NCI-H748 (cell line): ENCODE measurements around the gene CALHM3.

Experiments used
- DNase-seq: peaks from one replicate; lab custom pipeline; 2025; ENCODE audit not compliant: unreplicated experiment; lab: John Stamatoyannopoulos, UW

The CALHM3 gene

DNA sequence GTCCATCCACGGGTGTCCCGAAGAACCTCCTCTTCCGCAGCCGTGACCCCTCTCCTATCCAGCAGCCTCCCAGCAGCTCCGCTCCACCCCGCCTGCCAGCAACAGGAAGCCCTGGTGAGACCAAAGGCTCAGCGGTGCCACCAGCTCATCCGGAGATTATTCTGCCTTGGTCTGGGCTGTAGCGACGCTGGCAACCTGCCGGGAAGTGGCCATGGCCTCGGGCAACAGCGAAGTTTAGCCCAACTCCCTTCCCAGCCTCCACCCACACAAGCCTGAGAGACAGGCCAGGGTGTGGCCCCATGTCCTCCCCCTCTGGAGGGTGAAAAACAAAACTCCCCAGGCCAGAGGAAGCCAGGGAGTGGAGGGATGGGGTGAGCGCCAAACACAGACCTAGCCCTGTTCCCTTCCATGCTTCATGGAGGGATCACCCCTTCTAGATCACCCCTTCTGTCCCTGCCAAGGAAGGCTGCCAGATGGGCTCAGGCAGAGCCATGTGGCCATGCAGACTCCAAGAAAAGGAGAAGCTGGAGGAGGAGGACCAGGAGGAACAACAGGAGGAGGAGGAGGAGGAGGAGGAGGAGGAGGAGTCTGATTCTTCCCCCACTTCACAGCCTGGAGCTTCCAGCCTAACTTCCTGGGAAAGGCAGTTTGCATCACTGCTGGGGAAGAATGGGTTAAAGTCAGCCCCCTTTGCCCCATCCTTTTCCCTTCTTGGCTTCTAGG is 27.8 kb downstream of the CALHM3 start:
- peak; percentile 2 for DNase-seq

DNA sequence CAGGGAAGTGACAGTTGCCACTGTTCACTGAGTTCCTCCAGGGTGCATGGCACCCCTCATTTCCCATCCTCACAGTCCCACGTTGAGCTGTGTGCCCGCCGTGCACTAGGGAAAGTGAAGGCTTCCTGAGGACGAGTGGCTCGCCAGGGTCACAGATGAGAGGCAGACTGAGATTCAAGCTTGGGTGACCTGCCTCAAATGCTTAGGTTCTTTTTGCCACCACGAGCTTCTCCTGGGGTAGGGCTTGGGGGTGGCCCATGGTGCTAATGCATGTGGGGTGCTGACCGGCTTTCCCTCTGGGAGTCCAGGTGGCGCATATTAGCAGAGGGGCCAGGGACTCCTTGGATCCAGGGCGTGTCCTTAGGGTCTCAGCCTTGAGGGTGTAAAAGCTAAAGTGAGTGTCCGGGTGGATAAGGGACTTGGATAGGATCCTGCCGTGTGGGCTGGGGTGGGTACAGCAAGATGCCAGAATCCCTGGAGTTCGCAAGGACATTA is 28.8 kb downstream of the CALHM3 start:
- no peak for DNase-seq

DNA sequence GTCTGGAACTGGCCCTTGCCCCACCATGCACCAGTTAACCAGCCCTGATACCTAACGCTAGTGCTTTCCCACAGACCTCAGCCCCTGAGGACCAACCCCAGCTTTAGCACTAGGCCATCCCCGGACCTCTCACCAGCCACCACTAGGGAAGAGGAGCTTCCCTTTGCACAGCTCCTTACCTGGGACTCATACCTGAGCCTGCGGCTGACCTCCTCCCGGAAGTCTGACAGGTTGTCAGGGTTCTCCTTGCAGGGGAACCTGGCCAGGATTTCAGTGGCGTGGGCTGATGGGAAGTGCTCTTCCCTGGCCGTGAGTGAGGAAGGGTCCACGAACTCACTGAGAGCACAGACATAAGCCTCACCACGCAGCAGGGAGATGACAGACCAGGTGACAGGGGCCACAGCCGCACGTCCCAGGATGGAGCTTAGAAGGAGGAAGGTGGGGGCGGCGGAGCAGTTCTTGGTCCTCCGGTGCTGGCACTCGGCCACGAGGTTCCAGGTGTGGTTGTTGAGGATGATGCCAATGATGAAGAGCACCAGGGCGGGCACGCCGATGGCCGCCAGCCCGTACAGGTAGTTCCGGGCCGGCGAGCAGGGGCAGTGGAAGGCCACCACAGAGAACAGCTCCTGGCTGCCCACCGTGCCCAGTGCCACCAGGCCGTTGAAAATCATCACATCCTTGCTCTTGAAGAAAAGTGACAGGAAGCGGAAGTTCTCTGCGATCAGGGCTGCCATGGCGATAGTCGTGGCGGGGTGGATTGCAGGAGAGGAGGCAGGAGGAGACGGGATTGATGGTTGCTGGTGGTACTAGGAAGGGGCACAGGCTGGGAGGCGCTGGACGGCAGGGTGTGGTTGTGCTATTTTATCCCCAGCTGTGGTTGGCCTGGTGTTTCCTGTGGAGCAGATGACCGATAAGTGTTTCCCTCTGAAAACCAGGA is 29.6 kb downstream of the CALHM3 start:
- DNase-seq, result no peak

DNA sequence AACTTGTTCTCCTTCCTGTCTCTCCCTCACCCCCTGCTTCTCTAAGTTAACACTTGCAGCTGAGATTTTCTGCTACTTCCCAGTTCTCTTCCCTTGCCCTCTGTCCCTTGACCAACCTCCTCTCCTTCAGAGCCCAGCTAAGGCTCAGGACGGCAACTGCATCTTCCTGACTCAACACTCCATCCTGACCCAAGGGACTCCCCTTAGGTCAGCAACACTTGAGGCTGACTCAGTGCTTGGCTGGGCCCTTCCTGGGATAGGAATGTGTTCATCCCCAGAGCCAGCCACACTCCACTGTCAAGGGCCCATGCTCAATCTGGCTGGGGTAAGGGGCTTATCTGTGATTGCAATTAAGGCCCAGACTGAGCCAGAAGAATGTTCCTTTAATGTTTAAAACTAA is 30.3 kb downstream of the CALHM3 start:
- DNase-seq, result no peak

DNA sequence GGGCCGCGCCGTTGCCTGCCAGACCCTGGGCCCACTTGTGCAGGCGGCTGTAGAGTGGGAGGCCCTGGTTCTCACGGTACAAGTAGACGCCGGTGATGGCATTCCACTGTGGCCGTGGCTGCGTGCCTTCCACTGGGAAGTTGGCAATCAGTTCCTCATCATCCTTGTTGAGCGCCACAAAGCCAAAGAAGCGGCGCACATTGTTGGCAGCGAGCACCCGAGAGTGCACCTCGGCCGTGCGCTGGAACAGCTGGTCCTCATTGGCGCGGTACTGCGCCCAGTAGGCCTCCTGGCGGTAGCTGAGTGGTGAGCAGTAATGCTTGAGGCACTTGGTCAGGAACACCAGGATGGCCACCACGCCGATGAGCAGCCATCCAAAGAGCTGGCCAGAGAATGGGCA is 31.9 kb downstream of the CALHM3 start:
- DNase-seq, result no peak

DNA sequence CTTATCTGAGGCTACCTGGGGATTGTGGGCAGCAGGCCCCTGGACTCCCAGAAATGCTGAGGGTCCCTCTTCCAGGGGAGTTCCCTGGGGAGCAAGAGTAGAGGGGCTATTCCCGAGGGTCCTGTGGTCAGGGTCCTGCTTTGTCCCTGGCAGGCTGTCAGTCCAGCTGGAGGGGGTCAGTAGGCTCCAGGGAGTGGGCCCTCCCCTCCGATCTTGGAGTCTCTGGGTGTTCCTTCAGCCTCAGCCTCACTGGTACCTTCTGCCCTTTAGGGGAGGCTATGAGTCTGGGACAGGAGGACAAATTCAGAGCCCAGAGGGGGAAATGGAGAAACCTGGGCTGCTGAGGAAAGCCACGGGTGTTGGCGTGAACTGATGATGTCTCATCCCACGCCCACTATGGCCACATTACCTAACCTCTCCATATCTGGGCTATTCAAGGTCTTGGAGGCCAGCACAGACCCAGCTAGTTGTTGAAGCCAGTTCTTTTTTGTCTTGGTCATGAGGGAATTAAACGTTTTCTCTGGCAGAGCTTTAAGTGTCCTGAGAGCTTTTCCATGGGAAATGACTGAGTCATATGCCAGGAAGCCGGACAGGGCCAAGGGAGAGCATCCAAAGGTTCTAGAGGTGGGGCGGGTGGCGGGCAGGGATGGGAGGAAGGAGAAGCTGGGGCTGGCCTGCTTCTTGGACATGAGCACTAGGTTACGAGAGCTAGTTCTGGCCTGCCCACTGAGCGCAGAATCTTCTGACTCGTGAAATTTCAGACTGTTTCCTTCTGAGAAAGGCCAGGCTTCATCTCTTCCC is 33.1 kb downstream of the CALHM3 start:
- no peak for DNase-seq

DNA sequence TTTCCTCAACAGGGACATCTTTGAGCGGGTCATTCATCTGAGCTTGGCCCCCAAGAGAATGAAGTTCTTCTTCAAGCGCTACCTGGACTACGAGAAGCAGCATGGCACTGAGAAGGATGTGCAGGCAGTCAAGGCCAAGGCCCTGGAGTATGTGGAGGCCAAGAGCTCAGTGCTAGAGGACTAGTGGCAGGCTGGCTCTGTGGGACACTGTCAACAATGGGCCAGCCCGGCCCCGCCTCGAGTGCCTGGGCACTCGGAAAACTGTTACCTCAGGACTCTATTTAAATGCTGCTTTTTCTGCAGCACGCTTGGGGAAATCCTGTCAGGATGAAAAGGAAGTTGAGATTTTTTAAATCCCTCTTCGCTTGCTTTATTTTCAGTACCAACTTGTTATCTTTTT is 33.7 kb downstream of the CALHM3 start:
- DNase-seq, result no peak

DNA sequence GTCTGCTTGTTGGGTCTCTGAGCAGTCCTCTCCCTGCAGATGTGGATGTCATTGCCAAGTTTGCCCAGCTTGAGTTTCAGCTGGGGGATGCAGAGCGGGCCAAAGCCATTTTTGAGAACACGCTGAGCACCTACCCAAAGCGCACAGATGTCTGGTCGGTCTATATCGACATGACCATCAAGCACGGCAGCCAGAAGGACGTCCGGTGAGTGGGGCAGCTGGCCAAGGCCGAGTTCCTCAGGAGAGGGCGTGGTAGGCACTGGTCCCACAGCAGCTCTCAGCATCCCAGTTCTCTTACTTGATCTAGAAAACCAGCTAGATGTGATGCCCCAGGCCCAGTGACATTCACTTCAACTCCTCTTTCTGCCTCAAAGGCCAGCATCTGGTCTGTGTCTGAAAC is 34.6 kb downstream of the CALHM3 start:
- DNase-seq, result no peak

DNA sequence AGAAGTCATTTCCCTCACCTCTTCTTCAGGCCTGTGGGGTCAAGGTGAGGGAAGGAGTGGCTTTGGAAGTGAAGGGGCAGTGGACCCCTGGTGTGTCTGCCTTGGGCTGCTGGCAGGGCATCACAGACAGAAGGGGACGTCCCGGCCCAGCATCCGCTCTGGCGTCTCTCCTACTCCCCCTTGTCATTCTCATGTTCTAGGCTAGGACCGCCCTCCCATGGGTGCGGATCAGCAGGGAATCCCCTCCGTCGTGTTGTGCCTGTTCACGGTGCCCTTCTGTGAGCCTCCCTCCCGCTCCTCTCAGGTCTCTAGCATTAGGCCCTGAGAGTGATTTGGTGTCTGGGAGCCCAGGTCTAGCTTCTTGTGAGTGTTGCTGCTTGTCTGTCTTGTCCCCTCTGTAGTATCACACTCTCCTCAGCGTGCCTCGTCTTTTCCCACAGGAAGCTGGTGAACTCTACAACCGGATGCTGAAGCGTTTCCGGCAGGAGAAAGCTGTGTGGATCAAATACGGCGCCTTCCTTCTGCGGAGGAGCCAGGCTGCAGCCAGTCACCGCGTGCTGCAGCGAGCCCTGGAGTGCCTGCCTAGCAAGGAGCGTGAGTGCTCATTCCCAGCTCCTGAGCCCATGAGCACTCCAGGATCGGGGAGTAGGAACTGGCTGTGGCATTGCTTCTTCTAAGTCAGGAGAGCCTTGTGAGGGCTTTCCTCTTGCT is 35.4 kb downstream of the CALHM3 start:
- DNase-seq, result no peak

DNA sequence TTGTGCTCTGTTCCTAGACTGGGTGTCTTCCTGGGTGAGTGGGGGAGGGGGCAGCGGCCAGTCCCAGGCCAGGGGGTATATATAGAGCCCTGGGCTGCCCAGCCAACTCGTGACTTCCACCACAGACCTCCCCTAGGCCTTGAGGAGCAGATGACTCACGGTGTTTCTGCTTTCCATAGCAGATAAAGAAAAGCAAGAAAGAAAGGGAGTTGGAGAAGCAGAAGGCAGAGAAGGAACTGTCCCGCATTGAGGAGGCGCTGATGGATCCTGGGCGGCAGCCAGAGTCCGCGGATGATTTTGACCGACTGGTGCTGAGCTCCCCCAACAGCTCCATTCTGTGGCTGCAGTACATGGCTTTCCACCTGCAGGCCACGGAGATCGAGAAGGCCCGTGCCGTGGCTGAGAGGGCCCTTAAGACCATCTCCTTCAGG is 37.0 kb downstream of the CALHM3 start:
- DNase-seq, result no peak

DNA sequence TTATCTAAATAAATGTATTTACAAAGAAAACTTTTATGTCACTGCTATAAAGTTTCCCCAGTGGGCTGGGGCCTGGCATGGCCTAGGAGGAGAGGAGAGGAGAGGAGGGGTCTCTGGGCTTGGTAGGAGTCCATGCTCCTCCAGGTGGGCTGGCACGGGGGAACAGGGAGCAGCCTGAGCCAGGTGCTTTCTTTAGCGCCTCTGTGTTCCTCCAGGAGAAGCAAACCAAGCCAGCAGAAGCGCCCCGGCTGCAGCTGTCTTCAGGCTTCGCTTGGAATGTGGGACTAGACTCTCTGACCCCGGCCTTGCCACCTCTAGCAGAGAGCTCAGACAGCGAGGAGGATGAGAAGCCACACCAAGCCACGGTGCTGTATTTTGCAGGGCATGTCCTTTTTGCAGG is 37.4 kb downstream of the CALHM3 start:
- DNase-seq, result no peak

DNA sequence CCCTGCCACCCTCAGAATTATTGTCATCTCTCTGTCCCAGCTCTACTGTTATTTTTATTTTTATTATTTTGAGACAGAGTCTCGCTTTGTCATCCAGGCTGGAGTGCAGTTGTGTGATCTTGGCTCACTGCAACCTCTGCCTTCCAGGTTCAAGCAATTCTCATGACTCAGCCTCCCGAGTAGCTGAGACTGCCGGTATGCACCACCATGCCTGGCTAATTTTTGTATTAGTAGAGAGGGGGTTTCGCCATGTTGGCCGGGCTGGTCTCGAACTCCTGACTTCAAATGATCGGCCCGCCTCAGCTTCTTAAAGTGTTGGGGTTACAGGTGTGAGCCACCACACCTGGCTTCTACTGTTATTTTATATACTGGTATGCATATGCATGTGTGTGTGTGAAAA is 37.8 kb downstream of the CALHM3 start:
- no peak for DNase-seq

DNA sequence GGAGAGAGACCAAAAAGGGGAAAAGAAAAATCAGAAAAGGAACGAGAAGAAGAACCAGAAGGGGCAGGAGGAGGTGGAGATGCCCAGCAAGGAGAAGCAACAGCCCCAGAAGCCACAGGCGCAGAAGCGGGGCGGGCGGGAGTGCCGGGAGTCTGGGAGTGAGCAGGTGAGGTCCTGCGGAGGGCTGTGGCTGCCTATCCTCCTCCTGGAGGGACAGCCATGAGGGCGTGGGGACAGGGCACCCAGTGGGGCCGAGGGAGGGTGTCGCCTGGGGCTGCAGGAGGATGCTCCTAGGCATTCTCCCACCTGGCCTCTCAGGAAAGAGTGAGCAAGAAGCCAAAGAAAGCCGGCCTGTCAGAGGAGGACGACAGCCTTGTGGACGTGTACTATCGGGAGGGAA is 38.6 kb downstream of the CALHM3 start:
- DNase-seq, result no peak

DNA sequence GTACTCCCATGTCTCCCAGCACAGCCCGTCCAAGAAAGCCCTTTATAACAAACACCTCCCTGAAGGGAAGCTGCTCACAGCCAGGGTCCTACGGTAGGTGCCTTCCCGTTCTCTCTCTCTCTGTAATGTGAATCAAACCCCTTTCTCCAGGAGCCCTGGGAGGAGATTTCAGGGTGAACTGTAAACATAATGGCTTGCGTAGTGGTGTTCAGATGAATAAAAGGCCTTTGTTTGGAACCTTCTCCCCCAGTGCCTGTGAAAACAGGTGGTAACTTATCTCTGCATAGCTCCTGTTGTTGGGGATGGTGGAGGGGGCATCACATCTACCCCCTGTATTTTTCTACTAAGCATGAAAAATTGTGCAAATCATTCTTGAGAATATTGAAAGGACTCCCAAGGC is 39.3 kb downstream of the CALHM3 start:
- no peak for DNase-seq

DNA sequence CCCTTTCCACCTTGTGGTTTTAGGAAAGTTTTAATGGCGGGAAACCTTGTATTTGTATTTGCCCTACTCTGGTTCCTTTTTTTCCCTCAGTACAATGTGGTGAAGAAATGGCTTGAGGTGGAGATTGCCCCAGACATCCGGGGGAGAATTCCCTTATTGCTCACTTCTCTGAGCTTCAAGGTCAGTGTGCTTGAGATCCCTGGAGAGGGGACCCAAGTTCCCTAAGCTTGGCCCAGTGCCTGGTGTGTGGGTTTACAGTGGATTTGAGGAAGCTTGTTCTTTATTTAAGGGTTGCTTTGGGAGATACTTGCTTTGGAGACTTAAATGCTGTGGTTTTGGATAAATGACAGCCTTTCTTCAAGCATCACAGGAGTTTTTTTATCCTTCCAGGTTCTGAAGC is 45.2 kb downstream of the CALHM3 start:
- DNase-seq, result no peak

DNA sequence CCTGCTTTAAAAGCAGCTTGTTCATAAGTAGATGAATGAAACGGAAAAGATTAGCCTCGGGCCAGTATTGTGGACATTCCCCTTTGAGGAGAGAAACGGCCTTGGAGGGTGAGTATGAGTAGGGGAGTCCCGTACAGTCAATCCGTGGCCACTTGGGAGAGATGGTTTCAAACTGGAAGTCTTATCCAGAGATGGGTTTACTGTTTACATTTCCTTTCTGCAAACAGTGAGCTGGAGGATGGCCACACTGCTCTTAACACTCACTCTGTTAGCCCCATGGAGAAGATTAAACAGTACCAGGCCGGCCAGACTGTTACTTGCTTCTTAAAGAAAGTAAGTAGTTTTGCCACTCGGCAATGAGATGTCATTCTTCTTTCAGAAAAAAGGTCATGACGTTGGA is 47.1 kb downstream of the CALHM3 start:
- DNase-seq, result no peak

DNA sequence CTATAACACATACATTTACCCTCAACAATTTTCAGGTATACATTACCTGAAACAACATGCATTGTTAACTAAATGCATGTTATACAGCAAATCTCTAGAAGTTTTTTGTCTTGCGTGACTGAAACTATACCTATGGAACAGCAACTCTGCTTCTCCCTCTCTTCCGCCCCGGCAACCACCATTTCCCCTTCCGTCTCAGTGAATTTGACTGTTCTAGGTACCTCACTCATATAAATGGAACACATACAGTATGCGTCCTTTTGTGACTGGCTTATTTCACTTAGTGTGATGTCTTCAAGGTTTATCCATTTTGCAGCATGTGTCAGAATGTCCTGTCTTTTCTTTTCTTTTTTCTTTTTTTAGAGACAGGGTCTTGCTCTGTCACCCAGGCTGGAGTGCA is 49.4 kb downstream of the CALHM3 start:
- no peak for DNase-seq

DNA sequence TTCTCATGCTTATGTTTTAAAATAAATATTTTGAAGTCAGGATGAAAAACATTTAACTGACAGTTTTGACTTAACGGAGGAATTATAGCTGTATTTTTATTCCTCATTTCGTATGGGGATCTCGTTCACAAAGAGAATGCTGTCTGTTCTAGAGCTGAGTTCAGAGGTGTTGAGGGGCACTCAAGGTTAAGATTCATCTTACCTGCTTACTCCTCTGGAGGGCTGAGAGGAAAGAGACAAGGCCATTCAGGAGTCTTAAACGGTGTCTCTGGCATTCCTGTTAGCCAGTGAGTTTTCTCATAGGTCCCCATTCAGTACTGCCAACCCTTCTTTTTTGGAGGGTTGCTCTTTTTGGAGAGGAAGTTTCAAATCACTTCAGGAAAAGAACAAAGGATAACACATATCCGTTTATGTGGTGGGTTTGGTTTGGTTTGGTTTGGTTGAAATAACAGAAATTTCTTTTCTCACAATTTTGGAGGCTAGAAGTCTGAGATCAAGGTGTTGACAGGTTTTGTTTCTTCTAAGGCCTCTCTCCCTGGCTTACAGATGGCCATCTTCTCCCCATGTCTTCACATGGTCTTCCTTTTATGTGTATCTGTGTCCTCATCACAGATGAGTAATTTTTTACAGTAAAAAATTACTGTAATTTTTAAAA is 49.9 kb downstream of the CALHM3 start:
- DNase-seq, result no peak

DNA sequence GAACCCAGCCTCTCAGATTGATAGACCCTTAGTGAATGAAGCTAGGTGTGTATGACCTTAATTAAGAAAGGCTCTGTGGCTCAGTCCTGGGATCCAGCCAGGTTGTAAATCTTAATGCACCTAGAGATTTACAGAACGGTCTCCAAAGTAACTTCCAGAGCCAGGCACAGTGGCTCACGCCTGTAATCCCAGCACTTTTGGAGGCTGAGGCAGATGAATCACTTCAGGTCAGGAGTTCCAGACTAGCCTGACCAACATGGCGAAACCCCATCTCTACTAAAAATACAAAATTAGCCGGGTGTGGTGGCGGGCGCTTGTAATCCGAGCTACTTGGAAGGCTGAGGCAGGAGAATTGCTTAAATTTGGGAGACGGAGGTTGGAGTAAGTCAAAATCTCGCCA is 51.2 kb downstream of the CALHM3 start:
- DNase-seq, result no peak

DNA sequence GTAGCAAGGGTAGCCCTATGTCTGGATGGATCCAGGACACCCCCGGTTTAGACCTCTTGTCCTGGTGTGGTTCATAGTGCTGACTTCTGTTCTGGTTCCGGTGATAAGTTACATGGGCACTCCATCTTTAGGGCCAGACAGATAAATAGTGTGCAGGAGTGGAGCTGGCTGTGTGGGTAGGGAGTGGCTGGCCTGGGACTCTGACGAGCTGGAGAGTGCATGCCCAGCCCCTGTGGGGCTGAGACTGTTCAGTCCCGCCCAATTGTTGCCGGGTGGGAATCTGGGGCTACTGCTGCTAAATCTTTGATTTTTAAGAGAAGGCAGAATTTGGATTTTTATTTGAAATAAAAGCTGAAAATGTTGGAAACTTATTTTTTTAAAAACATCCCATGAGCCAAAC is 55.3 kb downstream of the CALHM3 start:
- DNase-seq, result no peak
